T-helper 9 cell (primary cell): ENCODE measurements around the gene ZNF595.
"Not testable (repeated sequence)": the region's sequence is repeated elsewhere in the genome, so short reads cannot be mapped to it uniquely, and the experiment has no call there.

Source experiments
- DNase-seq: peaks from one replicate; pipeline ENCODE4 v3.0.0-alpha.2; 2020

The ZNF595 gene

GRCh38 chr4:86559-87324 is 33.6 kb downstream of the ZNF595 start:
- not testable (repeated sequence) for DNase-seq

GRCh38 chr4:98386-98785 is 45.3 kb downstream of the ZNF595 start:
- DNase-seq, result no peak

- no peak for DNase-seq
Observed at GRCh38 chr4:99863-100262, 46.7 kb downstream of the ZNF595 start.

- DNase-seq, result no peak
Observed at GRCh38 chr4:107083-107443, 53.9 kb downstream of the ZNF595 start.

GRCh38 chr4:107444-108429 is 54.6 kb downstream of the ZNF595 start:
- no peak for DNase-seq

GRCh38 chr4:112771-113170 is 59.6 kb downstream of the ZNF595 start:
- no peak for DNase-seq

- no peak for DNase-seq
Observed at GRCh38 chr4:113732-114131, 60.6 kb downstream of the ZNF595 start.

GRCh38 chr4:114149-114548 is 61.0 kb downstream of the ZNF595 start:
- no peak for DNase-seq

GRCh38 chr4:116499-116898 is 63.4 kb downstream of the ZNF595 start:
- DNase-seq, result no peak

- DNase-seq, result no peak
Observed at GRCh38 chr4:120616-121015, 67.5 kb downstream of the ZNF595 start.

- peak; percentile 5 for DNase-seq
Observed at GRCh38 chr4:121408-122084, 68.4 kb downstream of the ZNF595 start.

GRCh38 chr4:123922-124274 is 70.8 kb downstream of the ZNF595 start:
- DNase-seq, result not testable (repeated sequence)

- DNase-seq, result peak; percentile 82
Observed at GRCh38 chr4:124275-125081, 71.4 kb downstream of the ZNF595 start, which contains the start of gene ZNF718. ZNF718 (plus strand) TSS chr4:124501; CDS start chr4:124671, 170 bp downstream.

- peak; percentile 17 for DNase-seq
Observed at GRCh38 chr4:125091-125771, 72.1 kb downstream of the ZNF595 start.

GRCh38 chr4:125833-126232 is 72.7 kb downstream of the ZNF595 start:
- DNase-seq, result no peak

- DNase-seq, result no peak
Observed at GRCh38 chr4:132483-132882, 79.4 kb downstream of the ZNF595 start.
